ENCODE measurements around the gene ADGRD2. TPM values are rescaled to one million over a fixed set of nuclear protein-coding genes. Genes with fewer than 3 reads are reported as not detected.

ADGRD2 gene
- total RNA-seq, 1 donor from 2014 or later = not detected

DNA sequence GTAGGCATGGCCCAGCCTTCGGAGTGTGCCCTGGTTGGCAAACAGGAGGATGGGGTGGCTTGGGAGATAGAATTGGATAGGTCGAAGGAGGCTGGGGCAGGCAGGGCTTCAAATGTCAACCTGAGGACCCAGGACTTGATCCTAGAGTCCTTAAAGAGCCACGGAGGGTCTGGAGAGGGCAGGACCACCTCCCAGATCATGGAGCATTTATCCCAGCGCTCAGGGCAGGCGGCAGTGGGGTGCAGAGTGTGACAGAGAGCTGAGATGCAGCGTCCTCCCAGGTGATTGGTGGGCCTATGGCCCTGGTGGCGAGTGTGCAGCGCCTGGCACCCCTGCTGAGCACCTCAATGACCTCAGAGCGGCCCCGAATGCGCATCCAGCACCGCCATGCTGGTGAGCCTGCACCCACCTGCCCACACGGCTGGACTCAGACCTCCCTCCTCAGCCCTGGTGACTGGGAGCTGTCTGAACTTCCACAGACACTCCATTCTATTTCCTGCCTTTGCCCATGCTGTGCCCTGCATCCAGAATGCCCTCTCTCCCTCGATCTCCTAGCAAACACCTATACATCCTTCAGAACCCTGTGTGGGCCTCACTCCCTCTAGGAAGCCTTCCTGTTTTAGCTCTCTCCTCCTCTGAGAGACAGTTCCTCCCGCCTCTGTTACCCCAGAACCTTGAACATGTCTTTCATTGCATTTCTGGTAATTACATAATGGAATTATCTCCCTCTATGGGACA lies 6.3 kb downstream of the ADGRD2 start:
- TF ChIP-seq, protein P1, sequence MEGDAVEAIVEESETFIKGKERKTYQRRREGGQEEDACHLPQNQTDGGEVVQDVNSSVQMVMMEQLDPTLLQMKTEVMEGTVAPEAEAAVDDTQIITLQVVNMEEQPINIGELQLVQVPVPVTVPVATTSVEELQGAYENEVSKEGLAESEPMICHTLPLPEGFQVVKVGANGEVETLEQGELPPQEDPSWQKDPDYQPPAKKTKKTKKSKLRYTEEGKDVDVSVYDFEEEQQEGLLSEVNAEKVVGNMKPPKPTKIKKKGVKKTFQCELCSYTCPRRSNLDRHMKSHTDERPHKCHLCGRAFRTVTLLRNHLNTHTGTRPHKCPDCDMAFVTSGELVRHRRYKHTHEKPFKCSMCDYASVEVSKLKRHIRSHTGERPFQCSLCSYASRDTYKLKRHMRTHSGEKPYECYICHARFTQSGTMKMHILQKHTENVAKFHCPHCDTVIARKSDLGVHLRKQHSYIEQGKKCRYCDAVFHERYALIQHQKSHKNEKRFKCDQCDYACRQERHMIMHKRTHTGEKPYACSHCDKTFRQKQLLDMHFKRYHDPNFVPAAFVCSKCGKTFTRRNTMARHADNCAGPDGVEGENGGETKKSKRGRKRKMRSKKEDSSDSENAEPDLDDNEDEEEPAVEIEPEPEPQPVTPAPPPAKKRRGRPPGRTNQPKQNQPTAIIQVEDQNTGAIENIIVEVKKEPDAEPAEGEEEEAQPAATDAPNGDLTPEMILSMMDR (IDR thresholded peaks at IDR 0.05) = no peak
- Mint-ChIP-seq H3K27me3 (peaks cover 19% of the 10 kb centered on the region), H3K4me3 (no peak overlapping the region), H3K36me3 (ENCODE audit: low read depth) (no peaks in the 10 kb centered on the region), H3K4me1 (no peaks in the 10 kb centered on the region), H3K27ac (no peak overlapping the region), H3K9me3 (no peaks in the 10 kb centered on the region)
- POLR2A ChIA-PET = no interaction called here
- intact Hi-C loops (cut with micrococcal nuclease) = no loop called here
- DNase-seq (no peak), ATAC-seq (ENCODE audit: low read depth) (no peak)
- CTCF ChIA-PET = no interaction called here

DNA sequence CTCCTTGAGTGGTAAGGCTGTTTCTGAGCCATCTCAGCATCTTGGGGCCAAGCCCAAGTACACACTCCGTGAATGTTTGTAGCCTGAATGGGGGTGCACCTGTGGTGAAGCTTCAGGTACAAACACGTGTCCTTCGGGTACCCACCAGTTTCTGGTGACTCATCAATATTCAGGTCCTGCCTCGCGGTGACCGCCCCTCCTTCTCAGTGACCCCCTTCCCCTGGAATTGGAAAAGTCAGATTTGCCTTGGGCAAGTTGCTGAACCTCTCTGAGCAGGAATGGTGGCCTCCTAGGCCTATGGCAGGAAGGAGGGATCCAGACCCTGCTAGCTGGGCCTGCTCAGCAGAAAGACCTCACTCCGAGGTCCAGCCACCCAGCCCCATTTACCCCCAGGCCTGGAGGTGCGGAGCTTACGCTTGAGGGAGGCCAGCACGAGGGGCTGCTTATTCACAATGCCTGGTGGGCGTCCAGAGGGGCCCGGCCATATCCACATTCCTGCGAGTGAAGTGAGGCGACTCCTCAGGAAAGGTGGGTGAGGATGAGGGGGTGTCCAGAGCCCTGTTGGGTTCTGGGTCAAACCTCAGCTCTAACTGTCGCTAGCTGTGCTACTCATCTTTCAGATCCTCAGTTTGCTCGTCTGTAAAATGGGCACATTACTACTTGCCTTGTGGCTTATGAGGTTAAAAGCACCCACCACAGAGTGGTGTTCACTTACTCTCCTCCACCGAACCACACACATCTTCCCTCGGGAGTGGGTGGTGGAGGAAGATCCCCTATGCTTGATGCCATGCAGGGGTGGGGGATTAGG lies 7.0 kb downstream of the ADGRD2 start:
- H3K4me1 Mint-ChIP-seq = no peaks in the 10 kb centered on the region
- no peaks in the 10 kb centered on the region for H3K36me3 Mint-ChIP-seq (ENCODE audit: low read depth)
- TF ChIP-seq, protein P1 (IDR thresholded peaks at IDR 0.05) = no peak
- peaks cover 14% of the 10 kb centered on the region for H3K27me3 Mint-ChIP-seq
- H3K9me3 Mint-ChIP-seq = no peaks in the 10 kb centered on the region
- ChIA-PET CTCF (no interaction called here), POLR2A (no interaction called here)
- intact Hi-C loops (cut with micrococcal nuclease) = no loop called here
- DNase-seq (no peak), ATAC-seq (ENCODE audit: low read depth) (no peak)
- H3K27ac Mint-ChIP-seq = no peak overlapping the region
- no peak overlapping the region for H3K4me3 Mint-ChIP-seq

DNA sequence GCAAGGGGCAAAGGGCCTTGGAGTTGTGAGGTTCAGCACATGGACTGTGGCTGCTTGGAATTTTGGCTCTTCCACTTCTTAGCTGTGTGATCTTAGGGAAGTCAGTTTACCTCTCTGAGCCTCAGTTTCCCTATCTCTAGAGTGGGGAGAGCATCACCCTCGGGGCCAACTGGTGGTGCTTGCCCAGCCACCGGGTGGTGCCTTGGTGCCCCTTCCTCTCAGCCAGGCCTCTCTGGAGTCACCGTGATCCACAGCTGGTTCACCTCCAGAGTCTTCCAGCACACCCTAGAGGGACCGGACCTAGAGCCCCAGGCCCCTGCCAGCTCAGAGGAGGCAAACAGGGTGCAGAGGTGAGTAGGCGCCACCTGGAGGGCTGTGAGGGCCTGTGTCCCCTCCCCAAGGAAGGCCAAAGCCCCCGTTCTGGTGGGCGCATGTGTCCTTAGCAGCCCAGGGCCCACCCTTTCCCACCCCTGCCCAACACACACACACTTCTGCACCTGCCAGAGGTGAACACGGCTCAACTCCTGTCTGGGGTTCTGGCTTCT lies 7.7 kb downstream of the ADGRD2 start:
- POLR2A ChIA-PET = no interaction called here
- H3K9me3 Mint-ChIP-seq = no peaks in the 10 kb centered on the region
- no peak overlapping the region for H3K27ac Mint-ChIP-seq
- peaks cover 9% of the 10 kb centered on the region for H3K27me3 Mint-ChIP-seq
- CTCF ChIA-PET = no interaction called here
- intact Hi-C loops (cut with micrococcal nuclease) = no loop called here
- no peak for ATAC-seq (ENCODE audit: low read depth)
- no peaks in the 10 kb centered on the region for H3K4me1 Mint-ChIP-seq
- no peak overlapping the region for H3K4me3 Mint-ChIP-seq
- DNase-seq = no peak
- TF ChIP-seq, protein P1 (IDR thresholded peaks at IDR 0.05) = no peak
- no peaks in the 10 kb centered on the region for H3K36me3 Mint-ChIP-seq (ENCODE audit: low read depth)

DNA sequence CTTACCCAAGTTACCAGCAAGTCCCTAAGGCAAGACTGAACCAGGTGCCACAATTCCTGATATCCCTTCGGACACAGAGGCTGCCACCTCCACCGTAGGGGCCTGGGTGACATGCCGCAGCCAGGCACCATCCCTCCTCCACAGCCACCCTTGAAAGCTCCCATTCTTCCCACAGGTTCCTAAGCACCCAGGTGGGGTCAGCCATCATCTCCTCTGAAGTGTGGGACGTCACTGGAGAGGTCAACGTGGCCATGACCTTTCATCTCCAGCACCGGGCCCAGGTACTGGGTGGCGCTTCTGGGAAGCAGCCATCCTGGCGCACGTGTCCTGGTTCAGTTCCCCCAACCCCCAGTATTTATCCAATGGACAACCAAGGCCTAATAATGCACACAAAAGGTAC lies 8.2 kb downstream of the ADGRD2 start:
- TF ChIP-seq, protein P1 (IDR thresholded peaks at IDR 0.05) = no peak
- Mint-ChIP-seq H3K36me3 (ENCODE audit: low read depth) (no peaks in the 10 kb centered on the region), H3K9me3 (no peaks in the 10 kb centered on the region), H3K27ac (no peak overlapping the region), H3K27me3 (peaks cover 11% of the 10 kb centered on the region), H3K4me3 (no peak overlapping the region), H3K4me1 (no peaks in the 10 kb centered on the region)
- no peak for ATAC-seq (ENCODE audit: low read depth)
- ChIA-PET POLR2A (no interaction called here), CTCF (no interaction called here)
- intact Hi-C loops (cut with micrococcal nuclease) = no loop called here
- no peak for DNase-seq

DNA sequence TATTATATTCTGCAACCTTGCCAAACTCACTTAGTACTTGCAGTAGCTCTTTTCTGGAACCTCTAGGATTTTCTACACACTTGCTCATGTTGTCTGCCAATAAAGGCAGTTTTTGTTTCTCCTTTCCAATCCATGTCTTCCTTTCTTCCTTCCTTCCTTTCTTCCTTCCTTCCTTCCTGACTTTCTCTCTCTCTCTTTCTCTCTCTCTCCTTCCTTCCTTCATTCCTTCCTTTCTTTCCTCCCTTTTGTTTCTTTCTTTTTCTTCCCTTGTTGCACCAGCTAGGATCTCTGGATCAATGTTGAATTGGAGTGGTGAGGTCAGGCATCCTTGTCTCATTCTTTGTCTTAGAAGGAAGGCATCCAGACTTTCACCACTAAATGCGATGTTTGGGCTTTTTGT lies 12.5 kb downstream of the ADGRD2 start:
- DNase-seq = no peak
- ChIA-PET CTCF (no interaction called here), POLR2A (no interaction called here)
- Mint-ChIP-seq H3K36me3 (ENCODE audit: low read depth) (no peaks in the 10 kb centered on the region), H3K4me1 (no peaks in the 10 kb centered on the region), H3K9me3 (no peaks in the 10 kb centered on the region), H3K4me3 (no peak overlapping the region), H3K27ac (no peak overlapping the region), H3K27me3 (peaks cover 7% of the 10 kb centered on the region)
- intact Hi-C loops (cut with micrococcal nuclease) = no loop called here
- no peak for ATAC-seq (ENCODE audit: low read depth)
- TF ChIP-seq, protein P1 (IDR thresholded peaks at IDR 0.05) = no peak
